GM23338 (cell line): ENCODE data around the gene RIPK4. TPM values are rescaled to one million over a fixed set of nuclear protein-coding genes. Genes with fewer than 3 reads are reported as not detected.
"Not testable (repeated sequence)": the region's sequence is repeated elsewhere in the genome, so short reads cannot be mapped to it uniquely, and the experiment has no call there.

Source experiments
- ATAC-seq: fragments of 200-7000 bp; cut with Tn5 transposase; 3 replicates; pipeline ENCODE4 v1.9.1; 2020
- DNase-seq: peaks from one replicate; pipeline ENCODE4 v3.0.0-alpha.2; 2015; ENCODE audit warnings: low spot score
- H2AFZ ChIP-seq: fragments of 200-600 bp; sonication (generic); 2 replicates; pipeline ENCODE4 v1.8.0; 2016; ENCODE audit warnings: antibody characterized with exemption, mild to moderate bottlenecking, moderate library complexity
- H3F3A ChIP-seq: fragments of 200-600 bp; sonication (generic); replicated peaks from 2 replicates; pipeline ENCODE4 v1.8.0; 2017; ENCODE audit warnings: antibody characterized with exemption, mixed run types, low read depth
- H3K27ac ChIP-seq: fragments of 200-600 bp; sonication (generic); 2 replicates; pipeline ENCODE4 v1.6.1; 2016; ENCODE audit warnings: low read depth
- H3K27me3 ChIP-seq: fragments of 200-600 bp; sonication (generic); 2 replicates; pipeline ENCODE4 v1.8.0; 2016; ENCODE audit warnings: mild to moderate bottlenecking, mixed run types, moderate library complexity; ENCODE audit not compliant: insufficient read depth
- H3K36me3 ChIP-seq: fragments of 200-600 bp; sonication (generic); 2 replicates; pipeline ENCODE4 v1.8.0; 2016; ENCODE audit warnings: mild to moderate bottlenecking; ENCODE audit not compliant: insufficient read depth
- H3K4me1 ChIP-seq: fragments of 200-600 bp; sonication (generic); 2 replicates; pipeline ENCODE4 v1.8.0; 2016; ENCODE audit warnings: mild to moderate bottlenecking, moderate library complexity; ENCODE audit not compliant: insufficient read depth
- H3K4me2 ChIP-seq: fragments of 200-600 bp; sonication (generic); 2 replicates; pipeline ENCODE4 v1.7.1; 2017; ENCODE audit warnings: mixed run types
- H3K4me3 ChIP-seq: fragments of 200-600 bp; sonication (generic); 2 replicates; pipeline ENCODE4 v1.6.1; 2016; ENCODE audit warnings: mixed run types
- H3K79me2 ChIP-seq: fragments of 200-600 bp; sonication (generic); replicated peaks from 2 replicates; pipeline ENCODE4 v1.8.0; 2017; ENCODE audit warnings: mild to moderate bottlenecking; ENCODE audit not compliant: insufficient read depth
- H3K9me2 ChIP-seq: fragments of 200-600 bp; sonication (generic); 2 replicates; pipeline ENCODE4 v1.8.0; 2017; ENCODE audit not compliant: insufficient read depth
- H4K20me1 ChIP-seq: fragments of 200-600 bp; sonication (generic); replicated peaks from 2 replicates; pipeline ENCODE4 v1.8.0; 2017; ENCODE audit warnings: mild to moderate bottlenecking; ENCODE audit not compliant: insufficient read depth
- H3K27ac Mint-ChIP-seq: 2 replicates; pipeline ENCODE4 v1.8.0; 2020; ENCODE audit warnings: inconsistent platforms, mild to moderate bottlenecking, moderate library complexity, mixed read lengths
- H3K27me3 Mint-ChIP-seq: 3 replicates; pipeline ENCODE4 v1.8.0; 2022; ENCODE audit warnings: low read depth, mild to moderate bottlenecking, moderate library complexity, mixed read lengths, inconsistent platforms; ENCODE audit not compliant: insufficient read depth, poor library complexity
- H3K36me3 Mint-ChIP-seq: 3 replicates; pipeline ENCODE4 v1.8.0; 2021; ENCODE audit warnings: low read depth, mild to moderate bottlenecking, inconsistent platforms, moderate library complexity, mixed read lengths
- H3K4me1 Mint-ChIP-seq: 3 replicates; pipeline ENCODE4 v1.8.0; 2020; ENCODE audit warnings: mild to moderate bottlenecking, inconsistent platforms, mixed read lengths
- H3K4me3 Mint-ChIP-seq: 3 replicates; pipeline ENCODE4 v1.8.0; 2021; ENCODE audit warnings: moderate library complexity, mild to moderate bottlenecking, inconsistent platforms, mixed read lengths
- H3K9me3 Mint-ChIP-seq: 3 replicates; pipeline ENCODE4 v1.8.0; 2020; ENCODE audit warnings: moderate library complexity, mild to moderate bottlenecking, inconsistent platforms, mixed read lengths
- EZH2 ChIP-seq: fragments of 200-600 bp; sonication (generic); IDR thresholded peaks from one replicate; pipeline ENCODE4 v1.8.0; 2017; ENCODE audit warnings: antibody characterized with exemption, mild to moderate bottlenecking, low read depth; ENCODE audit not compliant: unreplicated experiment
- ZNF331 ChIP-seq: fragments of 250-450 bp; sonication (Bioruptor Pico); IDR thresholded peaks from 2 replicates; pipeline ENCODE4 v1.5.0; 2020; ENCODE audit warnings: low read depth, mild to moderate bottlenecking, moderate library complexity
- polyA plus RNA-seq: library from polyadenylated mRNA; unstranded; fragments of >200 nt; fragmentation: Nextera tagmentation; extraction: Ambion mirVana; gene quantifications from 2 replicates; pipeline ENCODE4 v1.2.1, GENCODE V29; 2016
- total RNA-seq: library from RNA; depleted of rRNA; stranded (reverse); fragments of >200 nt; shearing (Covaris generic); gene quantifications from 2 replicates; pipeline ENCODE4 v1.2.3, GENCODE V29; 2014
- TF ChIP-seq, protein P1 (sequence below), 2 experiments: fragments of 200-600 bp in 1 of 2; sonication (generic) in 1 of 2; conservative IDR thresholded peaks; 2 replicates each; pipeline versions ENCODE4 v1.5.1 to v1.6.1; 2016 to 2017; ENCODE audit warnings: antibody characterized with exemption in 2 of 2, low read depth in 2 of 2, mild to moderate bottlenecking in 2 of 2, moderate library complexity in 1 of 2
- TF ChIP-seq, protein P2 (sequence below): fragments of 250-450 bp; sonication (Bioruptor Pico); IDR thresholded peaks from 2 replicates; pipeline ENCODE4 v1.5.0; 2020; ENCODE audit warnings: mild to moderate bottlenecking, moderate library complexity

Gene RIPK4
- total and polyA plus RNA-seq, 2 experiments from 2014 or later: 2.5 to 9.9 TPM

DNA sequence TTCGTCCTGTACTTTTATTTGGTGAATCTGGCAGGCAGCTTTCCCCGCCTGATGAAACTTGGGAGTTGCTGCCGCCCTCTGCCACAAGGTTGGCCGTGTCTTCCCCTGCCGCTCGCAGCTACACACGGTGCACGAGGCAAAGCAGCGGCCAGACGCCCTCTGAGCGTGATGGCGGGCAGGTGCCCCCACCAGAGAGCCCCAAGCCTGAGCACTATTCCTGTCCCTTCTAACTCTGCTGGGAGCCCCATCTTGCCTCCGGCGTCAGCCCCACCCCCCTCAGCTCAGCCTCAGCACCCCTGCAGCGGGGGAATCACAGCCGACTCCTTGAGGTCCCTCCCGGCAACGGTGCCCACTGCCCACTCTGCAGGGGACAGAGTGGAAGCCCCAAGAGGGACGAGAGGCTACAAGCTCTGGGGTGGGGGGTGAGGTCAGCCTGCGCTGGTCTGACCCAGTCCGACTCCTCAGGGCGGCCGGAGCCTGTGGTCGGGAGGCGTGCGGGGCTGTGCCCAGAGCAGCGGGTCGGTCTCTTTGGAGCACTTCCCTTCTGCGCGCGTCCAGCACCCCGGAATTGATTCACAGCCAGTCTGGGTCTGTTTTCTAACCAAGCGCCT lies 41.3 kb downstream of the RIPK4 start:
- Histone ChIP-seq H2AFZ (peak overlapping the region; percentile 99), H4K20me1 (no peaks in the 10 kb centered on the region), H3K4me2 (peak overlapping the region; percentile 88), H3K9me2 (no peaks in the 10 kb centered on the region), H3K4me1 (no peaks in the 10 kb centered on the region; the same call in 1 of the 2 replicates), H3K27me3 (peaks cover 30% of the 10 kb centered on the region), H3K79me2 (no peaks in the 10 kb centered on the region), H3F3A (no peaks in the 10 kb centered on the region), H3K4me3 (peak overlapping the region; percentile 63), H3K27ac (no peak overlapping the region), H3K36me3 (no peaks in the 10 kb centered on the region)
- H3K9me3 Mint-ChIP-seq: no peaks in the 10 kb centered on the region
- no peaks in the 10 kb centered on the region for H3K36me3 Mint-ChIP-seq
- peaks cover 29% of the 10 kb centered on the region for H3K4me1 Mint-ChIP-seq
- peaks cover 43% of the 10 kb centered on the region for H3K27me3 Mint-ChIP-seq
- ATAC-seq (peak; percentile 69), DNase-seq (peak; percentile 58)
- no peak overlapping the region for H3K27ac Mint-ChIP-seq
- TF ChIP-seq ZNF331 (no peak), EZH2 (peak; percentile 53)
- H3K4me3 Mint-ChIP-seq: peak overlapping the region; percentile 71

DNA sequence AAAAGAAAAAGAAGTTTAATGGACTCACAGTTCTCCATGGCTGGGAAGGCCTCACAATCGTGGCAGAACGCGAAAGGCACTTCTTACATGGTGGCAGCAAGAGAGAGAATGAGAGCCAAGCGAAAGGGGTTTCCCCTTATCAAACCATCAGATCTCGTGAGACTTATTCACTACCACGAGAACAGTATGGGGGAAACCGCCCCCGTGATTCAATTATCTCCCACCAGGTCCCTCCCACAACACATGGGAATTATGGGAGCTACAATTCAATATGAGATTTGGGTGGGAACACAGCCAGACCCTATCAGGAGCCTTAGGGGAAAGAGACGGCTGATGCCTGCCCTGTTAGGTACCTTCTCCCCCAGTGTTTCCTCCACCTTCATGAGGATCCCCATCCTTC lies 43.0 kb downstream of the RIPK4 start:
- H3K79me2 ChIP-seq, H3K4me3 ChIP-seq, H3K4me2 ChIP-seq, H4K20me1 ChIP-seq, H3F3A ChIP-seq, ATAC-seq, H3K27ac ChIP-seq, H3K9me3 Mint-ChIP-seq, H3K9me2 ChIP-seq, DNase-seq, H3K4me1 ChIP-seq, H3K36me3 Mint-ChIP-seq, H3K4me3 Mint-ChIP-seq, H3K36me3 ChIP-seq, H2AFZ ChIP-seq, H3K27ac Mint-ChIP-seq: not testable (repeated sequence)
- Mint-ChIP-seq H3K27me3 (peaks cover 39% of the 10 kb centered on the region), H3K4me1 (peaks cover 23% of the 10 kb centered on the region)
- H3K27me3 ChIP-seq: peaks cover 30% of the 10 kb centered on the region

DNA sequence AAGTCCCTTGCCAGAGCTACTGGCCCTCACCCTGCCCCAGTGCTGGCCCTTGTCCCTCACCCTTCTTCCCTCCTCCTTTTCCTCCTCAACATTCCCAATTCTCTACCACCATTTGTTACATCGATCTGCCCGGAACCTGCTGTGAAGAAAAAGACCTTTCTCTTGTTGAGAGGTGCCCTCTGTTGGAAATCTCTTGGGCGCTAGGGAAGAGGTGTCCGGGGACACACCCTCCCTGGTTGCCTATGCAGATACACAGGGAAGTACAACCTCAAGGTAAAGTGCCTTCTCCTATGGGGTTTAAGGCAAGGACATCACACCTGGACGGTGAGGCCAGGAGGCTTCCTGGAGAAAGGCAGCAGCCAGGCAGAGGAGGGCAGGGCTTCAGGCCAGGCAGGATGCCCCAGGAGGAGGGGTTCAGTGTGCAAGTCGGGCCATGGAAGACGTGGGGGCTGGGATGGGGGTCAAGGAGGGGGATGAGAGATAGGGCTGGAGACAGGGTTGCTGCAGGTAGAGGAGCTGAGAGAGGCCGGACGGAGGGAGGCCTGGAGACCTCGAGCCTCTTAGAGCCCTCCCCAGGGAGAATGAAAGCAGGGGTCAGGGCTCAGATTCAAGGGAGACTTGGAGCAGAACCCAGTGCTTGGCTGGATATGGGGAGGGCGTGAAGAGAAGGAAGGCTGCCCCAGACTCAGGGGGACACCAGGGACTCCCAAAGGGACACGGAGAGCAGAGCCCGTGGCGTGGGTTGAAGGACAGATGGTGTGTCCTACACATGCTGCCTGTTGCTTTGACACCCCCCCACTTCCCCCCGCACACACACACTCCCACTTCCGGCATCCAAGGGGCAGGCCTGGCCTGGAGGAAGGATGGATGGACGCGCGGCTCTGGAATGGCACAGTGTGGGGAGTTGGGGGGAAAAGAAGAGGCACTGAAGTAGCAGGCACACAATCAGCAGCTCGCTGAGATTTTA lies 44.5 kb downstream of the RIPK4 start:
- no peaks in the 10 kb centered on the region; the same call in 1 of the 2 replicates for H3K4me1 ChIP-seq
- H3K36me3 ChIP-seq: no peaks in the 10 kb centered on the region
- Mint-ChIP-seq H3K27me3 (peaks cover 31% of the 10 kb centered on the region), H3K9me3 (no peaks in the 10 kb centered on the region), H3K27ac (no peak overlapping the region), H3K36me3 (no peaks in the 10 kb centered on the region), H3K4me3 (no peak overlapping the region), H3K4me1 (peaks cover 18% of the 10 kb centered on the region; the same call in 2 of the 3 replicates)
- TF ChIP-seq, protein P1, sequence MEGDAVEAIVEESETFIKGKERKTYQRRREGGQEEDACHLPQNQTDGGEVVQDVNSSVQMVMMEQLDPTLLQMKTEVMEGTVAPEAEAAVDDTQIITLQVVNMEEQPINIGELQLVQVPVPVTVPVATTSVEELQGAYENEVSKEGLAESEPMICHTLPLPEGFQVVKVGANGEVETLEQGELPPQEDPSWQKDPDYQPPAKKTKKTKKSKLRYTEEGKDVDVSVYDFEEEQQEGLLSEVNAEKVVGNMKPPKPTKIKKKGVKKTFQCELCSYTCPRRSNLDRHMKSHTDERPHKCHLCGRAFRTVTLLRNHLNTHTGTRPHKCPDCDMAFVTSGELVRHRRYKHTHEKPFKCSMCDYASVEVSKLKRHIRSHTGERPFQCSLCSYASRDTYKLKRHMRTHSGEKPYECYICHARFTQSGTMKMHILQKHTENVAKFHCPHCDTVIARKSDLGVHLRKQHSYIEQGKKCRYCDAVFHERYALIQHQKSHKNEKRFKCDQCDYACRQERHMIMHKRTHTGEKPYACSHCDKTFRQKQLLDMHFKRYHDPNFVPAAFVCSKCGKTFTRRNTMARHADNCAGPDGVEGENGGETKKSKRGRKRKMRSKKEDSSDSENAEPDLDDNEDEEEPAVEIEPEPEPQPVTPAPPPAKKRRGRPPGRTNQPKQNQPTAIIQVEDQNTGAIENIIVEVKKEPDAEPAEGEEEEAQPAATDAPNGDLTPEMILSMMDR (conservative IDR thresholded peaks at IDR 0.05; ENCODE audit: low read depth in 2 of 2): peak in 1 of 2 experiments; percentile 20; a peak in 2 of 4 replicates
- TF ChIP-seq, protein P2, sequence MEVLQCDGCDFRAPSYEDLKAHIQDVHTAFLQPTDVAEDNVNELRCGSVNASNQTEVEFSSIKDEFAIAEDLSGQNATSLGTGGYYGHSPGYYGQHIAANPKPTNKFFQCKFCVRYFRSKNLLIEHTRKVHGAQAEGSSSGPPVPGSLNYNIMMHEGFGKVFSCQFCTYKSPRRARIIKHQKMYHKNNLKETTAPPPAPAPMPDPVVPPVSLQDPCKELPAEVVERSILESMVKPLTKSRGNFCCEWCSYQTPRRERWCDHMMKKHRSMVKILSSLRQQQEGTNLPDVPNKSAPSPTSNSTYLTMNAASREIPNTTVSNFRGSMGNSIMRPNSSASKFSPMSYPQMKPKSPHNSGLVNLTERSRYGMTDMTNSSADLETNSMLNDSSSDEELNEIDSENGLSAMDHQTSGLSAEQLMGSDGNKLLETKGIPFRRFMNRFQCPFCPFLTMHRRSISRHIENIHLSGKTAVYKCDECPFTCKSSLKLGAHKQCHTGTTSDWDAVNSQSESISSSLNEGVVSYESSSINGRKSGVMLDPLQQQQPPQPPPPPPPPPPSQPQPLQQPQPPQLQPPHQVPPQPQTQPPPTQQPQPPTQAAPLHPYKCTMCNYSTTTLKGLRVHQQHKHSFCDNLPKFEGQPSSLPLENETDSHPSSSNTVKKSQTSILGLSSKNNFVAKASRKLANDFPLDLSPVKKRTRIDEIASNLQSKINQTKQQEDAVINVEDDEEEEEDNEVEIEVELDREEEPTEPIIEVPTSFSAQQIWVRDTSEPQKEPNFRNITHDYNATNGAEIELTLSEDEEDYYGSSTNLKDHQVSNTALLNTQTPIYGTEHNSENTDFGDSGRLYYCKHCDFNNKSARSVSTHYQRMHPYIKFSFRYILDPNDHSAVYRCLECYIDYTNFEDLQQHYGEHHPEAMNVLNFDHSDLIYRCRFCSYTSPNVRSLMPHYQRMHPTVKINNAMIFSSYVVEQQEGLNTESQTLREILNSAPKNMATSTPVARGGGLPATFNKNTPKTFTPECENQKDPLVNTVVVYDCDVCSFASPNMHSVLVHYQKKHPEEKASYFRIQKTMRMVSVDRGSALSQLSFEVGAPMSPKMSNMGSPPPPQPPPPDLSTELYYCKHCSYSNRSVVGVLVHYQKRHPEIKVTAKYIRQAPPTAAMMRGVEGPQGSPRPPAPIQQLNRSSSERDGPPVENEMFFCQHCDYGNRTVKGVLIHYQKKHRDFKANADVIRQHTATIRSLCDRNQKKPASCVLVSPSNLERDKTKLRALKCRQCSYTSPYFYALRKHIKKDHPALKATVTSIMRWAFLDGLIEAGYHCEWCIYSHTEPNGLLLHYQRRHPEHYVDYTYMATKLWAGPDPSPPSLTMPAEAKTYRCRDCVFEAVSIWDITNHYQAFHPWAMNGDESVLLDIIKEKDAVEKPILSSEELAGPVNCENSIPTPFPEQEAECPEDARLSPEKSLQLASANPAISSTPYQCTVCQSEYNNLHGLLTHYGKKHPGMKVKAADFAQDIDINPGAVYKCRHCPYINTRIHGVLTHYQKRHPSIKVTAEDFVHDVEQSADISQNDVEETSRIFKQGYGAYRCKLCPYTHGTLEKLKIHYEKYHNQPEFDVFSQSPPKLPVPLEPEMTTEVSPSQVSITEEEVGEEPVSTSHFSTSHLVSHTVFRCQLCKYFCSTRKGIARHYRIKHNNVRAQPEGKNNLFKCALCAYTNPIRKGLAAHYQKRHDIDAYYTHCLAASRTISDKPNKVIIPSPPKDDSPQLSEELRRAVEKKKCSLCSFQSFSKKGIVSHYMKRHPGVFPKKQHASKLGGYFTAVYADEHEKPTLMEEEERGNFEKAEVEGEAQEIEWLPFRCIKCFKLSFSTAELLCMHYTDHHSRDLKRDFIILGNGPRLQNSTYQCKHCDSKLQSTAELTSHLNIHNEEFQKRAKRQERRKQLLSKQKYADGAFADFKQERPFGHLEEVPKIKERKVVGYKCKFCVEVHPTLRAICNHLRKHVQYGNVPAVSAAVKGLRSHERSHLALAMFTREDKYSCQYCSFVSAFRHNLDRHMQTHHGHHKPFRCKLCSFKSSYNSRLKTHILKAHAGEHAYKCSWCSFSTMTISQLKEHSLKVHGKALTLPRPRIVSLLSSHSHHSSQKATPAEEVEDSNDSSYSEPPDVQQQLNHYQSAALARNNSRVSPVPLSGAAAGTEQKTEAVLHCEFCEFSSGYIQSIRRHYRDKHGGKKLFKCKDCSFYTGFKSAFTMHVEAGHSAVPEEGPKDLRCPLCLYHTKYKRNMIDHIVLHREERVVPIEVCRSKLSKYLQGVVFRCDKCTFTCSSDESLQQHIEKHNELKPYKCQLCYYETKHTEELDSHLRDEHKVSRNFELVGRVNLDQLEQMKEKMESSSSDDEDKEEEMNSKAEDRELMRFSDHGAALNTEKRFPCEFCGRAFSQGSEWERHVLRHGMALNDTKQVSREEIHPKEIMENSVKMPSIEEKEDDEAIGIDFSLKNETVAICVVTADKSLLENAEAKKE (CRISPR knock-in tag): no peak
- no peaks in the 10 kb centered on the region for H3F3A ChIP-seq
- no peak overlapping the region for H2AFZ ChIP-seq
- no peaks in the 10 kb centered on the region for H3K79me2 ChIP-seq
- H3K9me2 ChIP-seq: no peaks in the 10 kb centered on the region
- H3K4me3 ChIP-seq: no peak overlapping the region
- no peak overlapping the region for H3K4me2 ChIP-seq
- H3K27ac ChIP-seq: no peak overlapping the region
- ATAC-seq: no peak
- no peaks in the 10 kb centered on the region for H4K20me1 ChIP-seq
- no peak for DNase-seq
- peaks cover 30% of the 10 kb centered on the region for H3K27me3 ChIP-seq
